ENCODE measurements around the gene ART5.

GRCh38 chr11:3659595-3660515 is 18.1 kb upstream of the ART5 start:
- TF ChIP-seq, protein P1, sequence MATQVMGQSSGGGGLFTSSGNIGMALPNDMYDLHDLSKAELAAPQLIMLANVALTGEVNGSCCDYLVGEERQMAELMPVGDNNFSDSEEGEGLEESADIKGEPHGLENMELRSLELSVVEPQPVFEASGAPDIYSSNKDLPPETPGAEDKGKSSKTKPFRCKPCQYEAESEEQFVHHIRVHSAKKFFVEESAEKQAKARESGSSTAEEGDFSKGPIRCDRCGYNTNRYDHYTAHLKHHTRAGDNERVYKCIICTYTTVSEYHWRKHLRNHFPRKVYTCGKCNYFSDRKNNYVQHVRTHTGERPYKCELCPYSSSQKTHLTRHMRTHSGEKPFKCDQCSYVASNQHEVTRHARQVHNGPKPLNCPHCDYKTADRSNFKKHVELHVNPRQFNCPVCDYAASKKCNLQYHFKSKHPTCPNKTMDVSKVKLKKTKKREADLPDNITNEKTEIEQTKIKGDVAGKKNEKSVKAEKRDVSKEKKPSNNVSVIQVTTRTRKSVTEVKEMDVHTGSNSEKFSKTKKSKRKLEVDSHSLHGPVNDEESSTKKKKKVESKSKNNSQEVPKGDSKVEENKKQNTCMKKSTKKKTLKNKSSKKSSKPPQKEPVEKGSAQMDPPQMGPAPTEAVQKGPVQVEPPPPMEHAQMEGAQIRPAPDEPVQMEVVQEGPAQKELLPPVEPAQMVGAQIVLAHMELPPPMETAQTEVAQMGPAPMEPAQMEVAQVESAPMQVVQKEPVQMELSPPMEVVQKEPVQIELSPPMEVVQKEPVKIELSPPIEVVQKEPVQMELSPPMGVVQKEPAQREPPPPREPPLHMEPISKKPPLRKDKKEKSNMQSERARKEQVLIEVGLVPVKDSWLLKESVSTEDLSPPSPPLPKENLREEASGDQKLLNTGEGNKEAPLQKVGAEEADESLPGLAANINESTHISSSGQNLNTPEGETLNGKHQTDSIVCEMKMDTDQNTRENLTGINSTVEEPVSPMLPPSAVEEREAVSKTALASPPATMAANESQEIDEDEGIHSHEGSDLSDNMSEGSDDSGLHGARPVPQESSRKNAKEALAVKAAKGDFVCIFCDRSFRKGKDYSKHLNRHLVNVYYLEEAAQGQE (IDR thresholded peaks at IDR 0.05; ENCODE audit: insufficient read depth in 1 of 2, low read depth in 2 of 2, low read length in 2 of 2) = no peak
- no peak for TF ChIP-seq TAF1 (IDR thresholded peaks at IDR 0.05; ENCODE audit: borderline replicate concordance, insufficient read depth, low read length)
- TF ChIP-seq POLR2AphosphoS5 (IDR thresholded peaks at IDR 0.05; ENCODE audit: low read depth, low read length) = no peak
- TF ChIP-seq FOXP2 (optimal IDR thresholded peaks at IDR 0.05; ENCODE audit: borderline replicate concordance, extremely low read depth, extremely low read length, insufficient read depth) = no peak
